Ishikawa (cell line): ENCODE results near the gene ZSCAN30.

Experiments used
- CEBPB ChIP-seq: IDR thresholded peaks from 2 replicates; pipeline ENCODE4 v1.6.1; 2012
- CREB1 ChIP-seq: IDR thresholded peaks from 2 replicates; pipeline ENCODE4 v1.6.1; 2012; ENCODE audit warnings: low read depth
- EGR1 ChIP-seq: IDR thresholded peaks from 2 replicates; pipeline ENCODE4 v1.6.1; 2012
- EP300 ChIP-seq: IDR thresholded peaks from 2 replicates; pipeline ENCODE4 v1.6.1; 2012; ENCODE audit warnings: borderline replicate concordance
- FOXM1 ChIP-seq: IDR thresholded peaks from 2 replicates; pipeline ENCODE4 v1.6.1; 2012; ENCODE audit warnings: low read depth, borderline replicate concordance
- MAX ChIP-seq: IDR thresholded peaks from 2 replicates; pipeline ENCODE4 v1.6.1; 2012
- NFIC ChIP-seq: IDR thresholded peaks from 2 replicates; pipeline ENCODE4 v1.6.1; 2012
- RAD21 ChIP-seq: IDR thresholded peaks from 2 replicates; pipeline ENCODE4 v1.6.1; 2012; ENCODE audit warnings: low read depth
- REST ChIP-seq: IDR thresholded peaks from 2 replicates; pipeline ENCODE4 v1.6.1; 2012; ENCODE audit warnings: low read depth, mild to moderate bottlenecking
- TAF1 ChIP-seq: IDR thresholded peaks from 2 replicates; pipeline ENCODE4 v1.6.1; 2012; ENCODE audit warnings: low read depth, mild to moderate bottlenecking
- TCF12 ChIP-seq: IDR thresholded peaks from 2 replicates; pipeline ENCODE4 v1.6.1; 2012; ENCODE audit warnings: low read depth
- TEAD4 ChIP-seq: IDR thresholded peaks from 2 replicates; pipeline ENCODE4 v1.6.1; 2012
- YY1 ChIP-seq: IDR thresholded peaks from 2 replicates; pipeline ENCODE4 v1.6.1; 2012; ENCODE audit warnings: low read depth
- ZBTB7A ChIP-seq: IDR thresholded peaks from 2 replicates; pipeline ENCODE4 v1.6.1; 2012; ENCODE audit warnings: low read depth
- TF ChIP-seq, protein P1 (sequence below): IDR thresholded peaks from 2 replicates; pipeline ENCODE4 v1.6.1; 2012

The ZSCAN30 gene

GRCh38 chr18:35277633-35278032, 12.4 kb downstream of the ZSCAN30 start:
- no peak for TF ChIP-seq MAX
- TF ChIP-seq REST = no peak
- no peak for TF ChIP-seq ZBTB7A
- TF ChIP-seq, protein P1, sequence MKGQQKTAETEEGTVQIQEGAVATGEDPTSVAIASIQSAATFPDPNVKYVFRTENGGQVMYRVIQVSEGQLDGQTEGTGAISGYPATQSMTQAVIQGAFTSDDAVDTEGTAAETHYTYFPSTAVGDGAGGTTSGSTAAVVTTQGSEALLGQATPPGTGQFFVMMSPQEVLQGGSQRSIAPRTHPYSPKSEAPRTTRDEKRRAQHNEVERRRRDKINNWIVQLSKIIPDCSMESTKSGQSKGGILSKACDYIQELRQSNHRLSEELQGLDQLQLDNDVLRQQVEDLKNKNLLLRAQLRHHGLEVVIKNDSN = no peak
- TF ChIP-seq CEBPB = no peak
- no peak for TF ChIP-seq RAD21
- TF ChIP-seq EGR1 = no peak
- TF ChIP-seq EP300 = no peak
- TF ChIP-seq NFIC = no peak
- no peak for TF ChIP-seq TCF12
- no peak for TF ChIP-seq FOXM1
- no peak for TF ChIP-seq CREB1
- TF ChIP-seq TAF1 = no peak
- TF ChIP-seq YY1 = no peak

- TF ChIP-seq CREB1 = no peak
- TF ChIP-seq TEAD4 = no peak
- TF ChIP-seq EGR1 = no peak
- no peak for TF ChIP-seq CEBPB
- TF ChIP-seq REST = no peak
- no peak for TF ChIP-seq EP300
- TF ChIP-seq NFIC = no peak
- TF ChIP-seq RAD21 = no peak
- no peak for TF ChIP-seq ZBTB7A
- no peak for TF ChIP-seq FOXM1
These were observed 13.8 kb downstream of the ZSCAN30 start for GRCh38 chr18:35276267-35276666.

DNA sequence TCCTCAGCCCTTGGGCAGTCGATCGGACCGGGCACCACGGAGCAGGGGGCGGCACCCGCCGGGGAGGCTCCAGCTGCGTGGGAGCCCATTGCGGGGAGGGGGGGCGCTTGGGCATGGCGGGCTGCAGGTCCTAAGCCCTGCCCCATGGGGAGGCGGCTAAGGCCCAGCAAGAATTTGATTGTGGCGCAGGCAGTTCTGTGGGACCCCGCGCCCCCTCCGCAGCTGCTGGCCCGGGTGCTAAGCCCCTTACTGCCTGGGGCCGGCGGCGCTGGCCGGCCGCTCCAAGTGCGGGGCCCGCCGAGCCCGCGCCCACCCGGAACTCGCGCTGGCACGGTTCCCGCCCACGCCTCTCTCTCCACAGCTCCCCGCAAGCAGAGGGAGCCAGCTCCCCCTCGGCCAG, 18.4 kb downstream of the ZSCAN30 start:
- no peak for TF ChIP-seq EGR1
- TF ChIP-seq EP300 = no peak
- TF ChIP-seq MAX = no peak
- TF ChIP-seq NFIC = no peak
- TF ChIP-seq TCF12 = no peak
- TF ChIP-seq REST = no peak
- no peak for TF ChIP-seq FOXM1
- TF ChIP-seq, protein P1 = no peak
- TF ChIP-seq ZBTB7A = no peak
- no peak for TF ChIP-seq TEAD4
- TF ChIP-seq RAD21 = no peak
- no peak for TF ChIP-seq YY1
- no peak for TF ChIP-seq CREB1
- no peak for TF ChIP-seq CEBPB

- TF ChIP-seq TAF1 (no peak), EP300 (no peak), CREB1 (no peak), YY1 (no peak), NFIC (no peak), EGR1 (no peak), TCF12 (no peak), FOXM1 (no peak), RAD21 (no peak), ZBTB7A (no peak)
These were observed 21.2 kb downstream of the ZSCAN30 start for GRCh38 chr18:35268821-35269220.

GRCh38 chr18:35267809-35268208, 22.2 kb downstream of the ZSCAN30 start:
- TF ChIP-seq TCF12 (no peak), EGR1 (no peak), MAX (no peak), REST (no peak), FOXM1 (no peak), EP300 (no peak), TAF1 (no peak), NFIC (no peak), TEAD4 (no peak), ZBTB7A (no peak), RAD21 (no peak), YY1 (no peak), CREB1 (no peak)
- TF ChIP-seq, protein P1 = no peak
